ENCODE data around the gene PALB2. TPM values are rescaled to one million over a fixed set of nuclear protein-coding genes. Genes with fewer than 3 reads are reported as not detected.

The PALB2 gene
- total RNA-seq, 5 donors from 2014 or later (not counting 1 experiment from before 2014, with no cell fraction given): 7.9 to 13.1 (median 12.5) TPM

- peaks cover 0 to 3% (median 0%) of the 10 kb centered on the region in 3 donors for H3K4me1 Mint-ChIP-seq
- H3K4me3 ChIP-seq (ENCODE audit: control insufficient read depth in 1 of 2, extremely low read depth in 1 of 2, low read length in 1 of 2): no peak overlapping the region
- no peak overlapping the region for H3K27ac ChIP-seq (ENCODE audit: low read length)
- no peaks in the 10 kb centered on the region for H3K27me3 ChIP-seq (replicated peaks in 1 of 2; ENCODE audit: control insufficient read depth in 2 of 2, extremely low read depth in 1 of 2, insufficient read depth in 2 of 2, low read length in 1 of 2)
- peaks cover 31% of the 10 kb centered on the region for H3K36me3 Mint-ChIP-seq
- H3K4me3 Mint-ChIP-seq: no peak overlapping the region
- DNase-seq (no peak), ATAC-seq (replicated peaks in 1 of 4) (no peak)
- no peaks in the 10 kb centered on the region for H3K27me3 Mint-ChIP-seq
- H3K36me3 ChIP-seq (ENCODE audit: control insufficient read depth in 2 of 2, extremely low read depth in 1 of 2, insufficient read depth in 1 of 2, low read length in 1 of 2): peaks cover 8 to 56% of the 10 kb centered on the region in 2 donors
- ChIA-PET CTCF (no interaction called here), POLR2A (interaction anchor here in 1 of 2 donors (0.6 kb wide), 1 partner anchor 79 kb away, joined by 3 read pairs; no protein-coding TSS in a partner anchor)
- H3K4me1 ChIP-seq (ENCODE audit: control insufficient read depth in 1 of 2, extremely low read depth in 1 of 2, insufficient read depth in 2 of 2, low read length in 2 of 2): no peaks in the 10 kb centered on the region
- H3K27ac Mint-ChIP-seq: no peak overlapping the region
- no peaks in the 10 kb centered on the region for H3K9me3 Mint-ChIP-seq
- H3K9me3 ChIP-seq: no peaks in the 10 kb centered on the region
- WGBS (ENCODE audit: insufficient coverage): 96% methylated on average over 3 of the region's 5 CpGs
Measured at GRCh38 chr16:23571895-23572294, 69.2 kb downstream of the PALB2 start.

GRCh38 chr16:23570992-23571632 lies 70.0 kb downstream of the PALB2 start:
- H3K4me3 Mint-ChIP-seq: no peak overlapping the region
- ChIA-PET POLR2A (interaction anchor here in 1 of 2 donors (0.6 kb wide), 2 partner anchors 71 to 78 kb away, joined by 3 read pairs; no protein-coding TSS in a partner anchor), CTCF (no interaction called here)
- Histone ChIP-seq H3K4me3 (ENCODE audit: control insufficient read depth in 1 of 2, extremely low read depth in 1 of 2, low read length in 1 of 2) (no peak overlapping the region), H3K9me3 (no peaks in the 10 kb centered on the region), H3K36me3 (ENCODE audit: control insufficient read depth in 2 of 2, extremely low read depth in 1 of 2, insufficient read depth in 1 of 2, low read length in 1 of 2) (peaks cover 8 to 62% of the 10 kb centered on the region in 2 donors), H3K27ac (ENCODE audit: low read length) (no peak overlapping the region), H3K27me3 (replicated peaks in 1 of 2; ENCODE audit: control insufficient read depth in 2 of 2, extremely low read depth in 1 of 2, insufficient read depth in 2 of 2, low read length in 1 of 2) (no peaks in the 10 kb centered on the region), H3K4me1 (ENCODE audit: control insufficient read depth in 1 of 2, extremely low read depth in 1 of 2, insufficient read depth in 2 of 2, low read length in 2 of 2) (no peaks in the 10 kb centered on the region)
- peaks cover 35% of the 10 kb centered on the region for H3K36me3 Mint-ChIP-seq
- WGBS (ENCODE audit: insufficient coverage): 91% methylated on average over 7 of the region's 8 CpGs
- H3K27me3 Mint-ChIP-seq: no peaks in the 10 kb centered on the region
- peaks cover 0 to 3% (median 0%) of the 10 kb centered on the region in 3 donors for H3K4me1 Mint-ChIP-seq
- peak overlapping the region in 1 of 2 donors; percentile 48 for H3K27ac Mint-ChIP-seq
- no peaks in the 10 kb centered on the region for H3K9me3 Mint-ChIP-seq
- DNase-seq (peak in 1 of 35 experiments; percentile 17), ATAC-seq (replicated peaks in 1 of 4) (no peak)

GRCh38 chr16:23567602-23568001 lies 73.5 kb downstream of the PALB2 start:
- H3K36me3 ChIP-seq (ENCODE audit: control insufficient read depth in 2 of 2, extremely low read depth in 1 of 2, insufficient read depth in 1 of 2, low read length in 1 of 2): peaks cover 11 to 86% of the 10 kb centered on the region in 2 donors

GRCh38 chr16:23566724-23567123 lies 74.4 kb downstream of the PALB2 start:
- Histone ChIP-seq H3K4me1 (ENCODE audit: control insufficient read depth in 1 of 2, extremely low read depth in 1 of 2, insufficient read depth in 2 of 2, low read length in 2 of 2) (no peaks in the 10 kb centered on the region), H3K27me3 (replicated peaks in 1 of 2; ENCODE audit: control insufficient read depth in 2 of 2, extremely low read depth in 1 of 2, insufficient read depth in 2 of 2, low read length in 1 of 2) (no peaks in the 10 kb centered on the region), H3K4me3 (ENCODE audit: control insufficient read depth in 1 of 2, extremely low read depth in 1 of 2, low read length in 1 of 2) (no peak overlapping the region), H3K27ac (ENCODE audit: low read length) (no peak overlapping the region), H3K9me3 (no peaks in the 10 kb centered on the region), H3K36me3 (ENCODE audit: control insufficient read depth in 2 of 2, extremely low read depth in 1 of 2, insufficient read depth in 1 of 2, low read length in 1 of 2) (peaks cover 12 to 87% of the 10 kb centered on the region in 2 donors)
- 100% methylated on average over 5 of the region's 8 CpGs for WGBS (ENCODE audit: insufficient coverage)
- Mint-ChIP-seq H3K27ac (no peak overlapping the region), H3K4me3 (no peak overlapping the region), H3K9me3 (no peaks in the 10 kb centered on the region), H3K36me3 (peaks cover 61% of the 10 kb centered on the region), H3K4me1 (peaks cover 2 to 9% (median 6%) of the 10 kb centered on the region in 3 donors), H3K27me3 (no peaks in the 10 kb centered on the region)
- ChIA-PET POLR2A (no interaction called here), CTCF (interaction anchor here in 1 of 2 donors (0.6 kb wide), 1 partner anchor 73 kb away, joined by 3 read pairs; no protein-coding TSS in a partner anchor)
- no peak for ATAC-seq (replicated peaks in 1 of 4)
- no peak for DNase-seq

More at GRCh38 chr16:23567602-23568001, 73.5 kb downstream of the PALB2 start:
- Histone ChIP-seq H3K27me3 (replicated peaks in 1 of 2; ENCODE audit: control insufficient read depth in 2 of 2, extremely low read depth in 1 of 2, insufficient read depth in 2 of 2, low read length in 1 of 2) (no peaks in the 10 kb centered on the region), H3K4me3 (ENCODE audit: control insufficient read depth in 1 of 2, extremely low read depth in 1 of 2, low read length in 1 of 2) (no peak overlapping the region), H3K4me1 (ENCODE audit: control insufficient read depth in 1 of 2, extremely low read depth in 1 of 2, insufficient read depth in 2 of 2, low read length in 2 of 2) (no peaks in the 10 kb centered on the region), H3K9me3 (no peaks in the 10 kb centered on the region), H3K27ac (ENCODE audit: low read length) (no peak overlapping the region)
- 100% methylated on average over 3 of the region's 3 CpGs for WGBS (ENCODE audit: insufficient coverage)
- ATAC-seq (replicated peaks in 1 of 4) (no peak), DNase-seq (no peak)
- Mint-ChIP-seq H3K4me1 (peaks cover 2 to 9% (median 6%) of the 10 kb centered on the region in 3 donors), H3K36me3 (peaks cover 61% of the 10 kb centered on the region), H3K27ac (no peak overlapping the region), H3K9me3 (no peaks in the 10 kb centered on the region), H3K27me3 (no peaks in the 10 kb centered on the region), H3K4me3 (no peak overlapping the region)
- ChIA-PET CTCF (no interaction called here), POLR2A (interaction anchor here in 1 of 2 donors (0.7 kb wide), 1 partner anchor 30 kb away, joined by 7 read pairs; no protein-coding TSS in a partner anchor)

- DNase-seq (no peak), ATAC-seq (replicated peaks in 1 of 4) (no peak)
- H3K9me3 Mint-ChIP-seq: no peaks in the 10 kb centered on the region
- WGBS (ENCODE audit: insufficient coverage): 97% methylated on average over 8 of the region's 9 CpGs
- no peak overlapping the region for H3K27ac ChIP-seq (ENCODE audit: low read length)
- no peaks in the 10 kb centered on the region for H3K27me3 ChIP-seq (replicated peaks in 1 of 2; ENCODE audit: control insufficient read depth in 2 of 2, extremely low read depth in 1 of 2, insufficient read depth in 2 of 2, low read length in 1 of 2)
- H3K36me3 ChIP-seq (ENCODE audit: control insufficient read depth in 2 of 2, extremely low read depth in 1 of 2, insufficient read depth in 1 of 2, low read length in 1 of 2): peaks cover 9 to 89% of the 10 kb centered on the region in 2 donors
- H3K27ac Mint-ChIP-seq: no peak overlapping the region
- no peaks in the 10 kb centered on the region for H3K27me3 Mint-ChIP-seq
- no peaks in the 10 kb centered on the region for H3K4me1 ChIP-seq (ENCODE audit: control insufficient read depth in 1 of 2, extremely low read depth in 1 of 2, insufficient read depth in 2 of 2, low read length in 2 of 2)
- H3K4me3 ChIP-seq (ENCODE audit: control insufficient read depth in 1 of 2, extremely low read depth in 1 of 2, low read length in 1 of 2): no peak overlapping the region
- POLR2A ChIA-PET: no interaction called here
- no peaks in the 10 kb centered on the region for H3K9me3 ChIP-seq
- no peak overlapping the region for H3K4me3 Mint-ChIP-seq
- H3K4me1 Mint-ChIP-seq: peaks cover 9 to 13% (median 13%) of the 10 kb centered on the region in 3 donors
- CTCF ChIA-PET: no interaction called here
- peaks cover 53% of the 10 kb centered on the region for H3K36me3 Mint-ChIP-seq
Measured at GRCh38 chr16:23564575-23565363, 76.3 kb downstream of the PALB2 start.

- 89% methylated on average over 3 of the region's 6 CpGs for WGBS (ENCODE audit: insufficient coverage)
- H3K27me3 ChIP-seq (replicated peaks in 1 of 2; ENCODE audit: control insufficient read depth in 2 of 2, extremely low read depth in 1 of 2, insufficient read depth in 2 of 2, low read length in 1 of 2): no peaks in the 10 kb centered on the region
- Mint-ChIP-seq H3K27ac (no peak overlapping the region), H3K9me3 (no peaks in the 10 kb centered on the region), H3K27me3 (no peaks in the 10 kb centered on the region), H3K36me3 (peaks cover 53% of the 10 kb centered on the region), H3K4me1 (peaks cover 25 to 29% (median 28%) of the 10 kb centered on the region in 3 donors), H3K4me3 (no peak overlapping the region)
- H3K27ac ChIP-seq (ENCODE audit: low read length): no peak overlapping the region
- ChIA-PET POLR2A (no interaction called here), CTCF (no interaction called here)
- no peak for DNase-seq
- H3K9me3 ChIP-seq: no peaks in the 10 kb centered on the region
- no peak overlapping the region for H3K4me3 ChIP-seq (ENCODE audit: control insufficient read depth in 1 of 2, extremely low read depth in 1 of 2, low read length in 1 of 2)
- ATAC-seq (replicated peaks in 1 of 4): no peak
- peaks cover 9 to 80% of the 10 kb centered on the region in 2 donors for H3K36me3 ChIP-seq (ENCODE audit: control insufficient read depth in 2 of 2, extremely low read depth in 1 of 2, insufficient read depth in 1 of 2, low read length in 1 of 2)
- peaks cover 5 to 9% of the 10 kb centered on the region in 2 experiments for H3K4me1 ChIP-seq (ENCODE audit: control insufficient read depth in 1 of 2, extremely low read depth in 1 of 2, insufficient read depth in 2 of 2, low read length in 2 of 2)
Measured at GRCh38 chr16:23563186-23563585, 77.9 kb downstream of the PALB2 start.

All from T-cell (primary cell).